ENCODE data around the gene TMEM247. TPM values are rescaled to one million over a fixed set of nuclear protein-coding genes. Genes with fewer than 3 reads are reported as not detected.

TMEM247 gene
- total RNA-seq, 1 experiment from 2014 or later = not detected

- Histone ChIP-seq H4K8ac (replicated peaks; ENCODE audit: insufficient read length, low read depth, low read length) (no peak overlapping the region), H4K20me1 (ENCODE audit: control insufficient read depth, insufficient read depth, insufficient read length) (no peaks in the 10 kb centered on the region), H2BK5ac (ENCODE audit: insufficient read length, low read length) (no peak overlapping the region), H3K18ac (ENCODE audit: insufficient read length, low read depth, low read length) (no peak overlapping the region), H3K4me2 (ENCODE audit: insufficient read depth, insufficient read length, low read length) (no peak overlapping the region), H3K23me2 (ENCODE audit: insufficient read length, low read depth, low read length, poor library complexity, severe bottlenecking) (no peaks in the 10 kb centered on the region), H4K5ac (ENCODE audit: insufficient read length, low read depth, low read length) (no peak overlapping the region), H4K91ac (ENCODE audit: insufficient read length, low read depth, low read length) (no peak overlapping the region), H2AK5ac (ENCODE audit: insufficient read length, low read length) (no peak overlapping the region), H3K4ac (ENCODE audit: low read depth, low read length) (no peak overlapping the region), H3K9ac (ENCODE audit: extremely low read depth, insufficient read length, low read length) (no peak overlapping the region), H3K14ac (ENCODE audit: insufficient read depth, low read length) (no peak overlapping the region), H3K79me1 (ENCODE audit: insufficient read depth, low read depth, low read length, poor library complexity, severe bottlenecking) (no peaks in the 10 kb centered on the region), H3K23ac (ENCODE audit: insufficient read length, low read depth, low read length) (no peak overlapping the region), H3K27me3 (ENCODE audit: insufficient read depth, low read length) (no peaks in the 10 kb centered on the region), H3T11ph (ENCODE audit: low read length) (no peak overlapping the region), H2BK15ac (ENCODE audit: low read depth, low read length) (no peak overlapping the region), H3K9me3 (ENCODE audit: control insufficient read depth, low read depth, low read length) (no peaks in the 10 kb centered on the region), H2BK12ac (ENCODE audit: insufficient read length, low read depth, low read length) (no peak overlapping the region), H2BK120ac (ENCODE audit: low read depth, low read length, poor library complexity, severe bottlenecking) (no peak overlapping the region), H3K27ac (ENCODE audit: insufficient read length, low read depth, low read length) (no peak overlapping the region), H3K56ac (ENCODE audit: insufficient read length, low read depth, low read length) (no peak overlapping the region), H3K79me2 (ENCODE audit: insufficient read depth, low read length) (no peaks in the 10 kb centered on the region), H2BK20ac (ENCODE audit: low read depth, low read length, poor library complexity, severe bottlenecking) (no peak overlapping the region), H2AFZ (ENCODE audit: low read length) (no peak overlapping the region), H3K4me1 (ENCODE audit: insufficient read depth, low read length) (no peaks in the 10 kb centered on the region; the same call in 1 of the 2 replicates)
- DNase-seq = no peak
- no peak overlapping the region for H3K27ac Mint-ChIP-seq
- no peak overlapping the region for H3K4me3 Mint-ChIP-seq
- H3K27me3 Mint-ChIP-seq (ENCODE audit: low read depth) = peaks cover 27% of the 10 kb centered on the region
- WGBS (ENCODE audit: extremely low coverage, insufficient read length, low lambda C conversion rate) = no CpG with 5 or more reads among the region's 7 CpGs
- no peaks in the 10 kb centered on the region for H3K9me3 Mint-ChIP-seq
- no peaks in the 10 kb centered on the region for H3K36me3 Mint-ChIP-seq (ENCODE audit: insufficient read depth in 1 of 3, low read depth in 3 of 3)
- H3K4me1 Mint-ChIP-seq = peaks cover 19 to 26% of the 10 kb centered on the region in 2 experiments
- TF ChIP-seq CTCF (conservative IDR thresholded peaks at IDR 0.05) = no peak
Measured at GRCh38 chr2:46492301-46492700, 12.9 kb downstream of the TMEM247 start.

Measured in H9 (cell line).